GM23338 (cell line): ENCODE results near the gene PECR. TPM values are rescaled to one million over a fixed set of nuclear protein-coding genes. Genes with fewer than 3 reads are reported as not detected.
A peak's percentile ranks its signal among the peaks of the same experiment; 100 is the strongest.

Experiments used
- ATAC-seq: fragments of 200-7000 bp; cut with Tn5 transposase; 3 replicates; pipeline ENCODE4 v1.9.1; 2020
- DNase-seq: peaks from one replicate; pipeline ENCODE4 v3.0.0-alpha.2; 2015; ENCODE audit warnings: low spot score
- H2AFZ ChIP-seq: fragments of 200-600 bp; sonication (generic); 2 replicates; pipeline ENCODE4 v1.8.0; 2016; ENCODE audit warnings: antibody characterized with exemption, mild to moderate bottlenecking, moderate library complexity
- H3F3A ChIP-seq: fragments of 200-600 bp; sonication (generic); replicated peaks from 2 replicates; pipeline ENCODE4 v1.8.0; 2017; ENCODE audit warnings: antibody characterized with exemption, mixed run types, low read depth
- H3K27ac ChIP-seq: fragments of 200-600 bp; sonication (generic); 2 replicates; pipeline ENCODE4 v1.6.1; 2016; ENCODE audit warnings: low read depth
- H3K27me3 ChIP-seq: fragments of 200-600 bp; sonication (generic); 2 replicates; pipeline ENCODE4 v1.8.0; 2016; ENCODE audit warnings: mild to moderate bottlenecking, mixed run types, moderate library complexity; ENCODE audit not compliant: insufficient read depth
- H3K36me3 ChIP-seq: fragments of 200-600 bp; sonication (generic); 2 replicates; pipeline ENCODE4 v1.8.0; 2016; ENCODE audit warnings: mild to moderate bottlenecking; ENCODE audit not compliant: insufficient read depth
- H3K4me1 ChIP-seq: fragments of 200-600 bp; sonication (generic); 2 replicates; pipeline ENCODE4 v1.8.0; 2016; ENCODE audit warnings: mild to moderate bottlenecking, moderate library complexity; ENCODE audit not compliant: insufficient read depth
- H3K4me2 ChIP-seq: fragments of 200-600 bp; sonication (generic); 2 replicates; pipeline ENCODE4 v1.7.1; 2017; ENCODE audit warnings: mixed run types
- H3K4me3 ChIP-seq: fragments of 200-600 bp; sonication (generic); 2 replicates; pipeline ENCODE4 v1.6.1; 2016; ENCODE audit warnings: mixed run types
- H3K79me2 ChIP-seq: fragments of 200-600 bp; sonication (generic); replicated peaks from 2 replicates; pipeline ENCODE4 v1.8.0; 2017; ENCODE audit warnings: mild to moderate bottlenecking; ENCODE audit not compliant: insufficient read depth
- H3K9me2 ChIP-seq: fragments of 200-600 bp; sonication (generic); 2 replicates; pipeline ENCODE4 v1.8.0; 2017; ENCODE audit not compliant: insufficient read depth
- H4K20me1 ChIP-seq: fragments of 200-600 bp; sonication (generic); replicated peaks from 2 replicates; pipeline ENCODE4 v1.8.0; 2017; ENCODE audit warnings: mild to moderate bottlenecking; ENCODE audit not compliant: insufficient read depth
- H3K27ac Mint-ChIP-seq: 2 replicates; pipeline ENCODE4 v1.8.0; 2020; ENCODE audit warnings: inconsistent platforms, mild to moderate bottlenecking, moderate library complexity, mixed read lengths
- H3K27me3 Mint-ChIP-seq: 3 replicates; pipeline ENCODE4 v1.8.0; 2022; ENCODE audit warnings: low read depth, mild to moderate bottlenecking, moderate library complexity, mixed read lengths, inconsistent platforms; ENCODE audit not compliant: insufficient read depth, poor library complexity
- H3K36me3 Mint-ChIP-seq: 3 replicates; pipeline ENCODE4 v1.8.0; 2021; ENCODE audit warnings: low read depth, mild to moderate bottlenecking, inconsistent platforms, moderate library complexity, mixed read lengths
- H3K4me1 Mint-ChIP-seq: 3 replicates; pipeline ENCODE4 v1.8.0; 2020; ENCODE audit warnings: mild to moderate bottlenecking, inconsistent platforms, mixed read lengths
- H3K4me3 Mint-ChIP-seq: 3 replicates; pipeline ENCODE4 v1.8.0; 2021; ENCODE audit warnings: moderate library complexity, mild to moderate bottlenecking, inconsistent platforms, mixed read lengths
- H3K9me3 Mint-ChIP-seq: 3 replicates; pipeline ENCODE4 v1.8.0; 2020; ENCODE audit warnings: moderate library complexity, mild to moderate bottlenecking, inconsistent platforms, mixed read lengths
- CREB1 ChIP-seq: fragments of 250-450 bp; sonication (Bioruptor Pico); IDR thresholded peaks from 2 replicates; pipeline ENCODE4 v1.5.0; 2020; ENCODE audit warnings: low read depth, mild to moderate bottlenecking, moderate library complexity
- CTCF ChIP-seq, 2 experiments: fragments of 200-600 bp in 1 of 2; sonication (generic) in 1 of 2; conservative IDR thresholded peaks; 2 replicates each; pipeline versions ENCODE4 v1.5.1 to v1.6.1; 2016 to 2017; ENCODE audit warnings: antibody characterized with exemption in 2 of 2, low read depth in 2 of 2, mild to moderate bottlenecking in 2 of 2, moderate library complexity in 1 of 2
- ETS1 ChIP-seq: IDR thresholded peaks from 2 replicates; pipeline ENCODE4 v1.6.1; 2016; ENCODE audit warnings: antibody characterized with exemption
- EZH2 ChIP-seq: fragments of 200-600 bp; sonication (generic); IDR thresholded peaks from one replicate; pipeline ENCODE4 v1.8.0; 2017; ENCODE audit warnings: antibody characterized with exemption, mild to moderate bottlenecking, low read depth; ENCODE audit not compliant: unreplicated experiment
- EZH2phosphoT487 ChIP-seq: fragments of 200-600 bp; sonication (generic); IDR thresholded peaks from one replicate; pipeline ENCODE4 v1.8.1; 2018; ENCODE audit warnings: antibody characterized with exemption; ENCODE audit not compliant: unreplicated experiment
- NANOG ChIP-seq: IDR thresholded peaks from 2 replicates; pipeline ENCODE4 v1.6.1; 2016; ENCODE audit warnings: antibody characterized with exemption, borderline replicate concordance
- ZNF331 ChIP-seq: fragments of 250-450 bp; sonication (Bioruptor Pico); IDR thresholded peaks from 2 replicates; pipeline ENCODE4 v1.5.0; 2020; ENCODE audit warnings: low read depth, mild to moderate bottlenecking, moderate library complexity
- ZNF462 ChIP-seq: fragments of 250-450 bp; sonication (Bioruptor Pico); IDR thresholded peaks from 2 replicates; pipeline ENCODE4 v1.5.0; 2020; ENCODE audit warnings: mild to moderate bottlenecking, moderate library complexity
- polyA plus RNA-seq: library from polyadenylated mRNA; unstranded; fragments of >200 nt; fragmentation: Nextera tagmentation; extraction: Ambion mirVana; gene quantifications from 2 replicates; pipeline ENCODE4 v1.2.1, GENCODE V29; 2016
- total RNA-seq: library from RNA; depleted of rRNA; stranded (reverse); fragments of >200 nt; shearing (Covaris generic); gene quantifications from 2 replicates; pipeline ENCODE4 v1.2.3, GENCODE V29; 2014

PECR gene
- total and polyA plus RNA-seq, 2 experiments from 2014 or later = 12.1 to 15.5 TPM

- 0 out of 2 replicates have a peak, but pooled peaks cover 3% of the 10 kb centered on the region for H3K36me3 ChIP-seq
- ATAC-seq (no peak), DNase-seq (no peak)
- no peak overlapping the region for H3K27ac Mint-ChIP-seq
- H3K27me3 Mint-ChIP-seq = no peaks in the 10 kb centered on the region
- no peak overlapping the region for H3K4me2 ChIP-seq
- H3K4me3 Mint-ChIP-seq = no peak overlapping the region
- H3F3A ChIP-seq = no peaks in the 10 kb centered on the region
- H3K9me3 Mint-ChIP-seq = no peaks in the 10 kb centered on the region; the same call in 2 of the 3 replicates
- no peak overlapping the region for H2AFZ ChIP-seq
- no peaks in the 10 kb centered on the region for H3K9me2 ChIP-seq
- H3K4me1 ChIP-seq = 0 out of 2 replicates have a peak, but pooled peaks cover 3% of the 10 kb centered on the region
- H3K79me2 ChIP-seq = peaks cover 9% of the 10 kb centered on the region
- peaks cover 8% of the 10 kb centered on the region for H4K20me1 ChIP-seq
- H3K36me3 Mint-ChIP-seq = no peaks in the 10 kb centered on the region
- no peaks in the 10 kb centered on the region for H3K27me3 ChIP-seq
- no peak for TF ChIP-seq CTCF (conservative IDR thresholded peaks at IDR 0.05; ENCODE audit: low read depth in 2 of 2)
- H3K4me3 ChIP-seq = no peak overlapping the region
- H3K4me1 Mint-ChIP-seq = peaks cover 3% of the 10 kb centered on the region
- H3K27ac ChIP-seq = peak overlapping the region; percentile 66
Measured at GRCh38 chr2:216075510-216076485, 5.8 kb downstream of the PECR start.

GRCh38 chr2:216074794-216075193 is 6.8 kb downstream of the PECR start:
- Histone ChIP-seq H3F3A (no peaks in the 10 kb centered on the region), H3K27ac (no peak overlapping the region), H3K36me3 (0 out of 2 replicates have a peak, but pooled peaks cover 3% of the 10 kb centered on the region), H4K20me1 (peaks cover 8% of the 10 kb centered on the region), H3K9me2 (no peaks in the 10 kb centered on the region), H2AFZ (no peak overlapping the region), H3K79me2 (no peaks in the 10 kb centered on the region; the same call in 1 of the 2 replicates), H3K4me3 (no peak overlapping the region), H3K27me3 (no peaks in the 10 kb centered on the region), H3K4me1 (no peaks in the 10 kb centered on the region), H3K4me2 (no peak overlapping the region)
- no peaks in the 10 kb centered on the region for H3K36me3 Mint-ChIP-seq
- H3K9me3 Mint-ChIP-seq = no peaks in the 10 kb centered on the region; the same call in 2 of the 3 replicates
- H3K4me3 Mint-ChIP-seq = no peak overlapping the region
- ATAC-seq = no peak
- DNase-seq = no peak
- H3K27me3 Mint-ChIP-seq = no peaks in the 10 kb centered on the region
- no peaks in the 10 kb centered on the region for H3K4me1 Mint-ChIP-seq
- H3K27ac Mint-ChIP-seq = no peak overlapping the region
- TF ChIP-seq CTCF (conservative IDR thresholded peaks at IDR 0.05; ENCODE audit: low read depth in 2 of 2) (no peak), CREB1 (CRISPR knock-in tag) (no peak), EZH2phosphoT487 (no peak), ETS1 (no peak), NANOG (no peak), ZNF331 (CRISPR knock-in tag) (no peak), ZNF462 (CRISPR knock-in tag) (no peak), EZH2 (no peak)
